Activated CD4-positive, alpha-beta T cell treated with anti-CD3 and anti-CD28 coated beads for 36 hours (primary cell): ENCODE measurements around the gene KRT83. TPM values are rescaled to one million over a fixed set of nuclear protein-coding genes. Genes with fewer than 3 reads are reported as not detected.
A peak's percentile ranks its signal among the peaks of the same experiment; 100 is the strongest.
"Not testable (repeated sequence)": the region's sequence is repeated elsewhere in the genome, so short reads cannot be mapped to it uniquely, and the experiment has no call there.

Source experiments
- ATAC-seq: fragments of 200-7000 bp; cut with Tn5 transposase; one replicate; pipeline ENCODE4 v1.10.0; 2021; ENCODE audit warnings: mild to moderate bottlenecking, moderate library complexity
- CTCF ChIA-PET: fragments of 350-600 bp; sonication (Branson Sonifier 250); formaldehyde crosslinking; loops from one replicate; lab custom pipeline; 2021; ENCODE audit warnings: antibody characterized with exemption; lab: Charles Lee
- POLR2A ChIA-PET: fragments of 350-600 bp; sonication (Branson Sonifier 250); formaldehyde crosslinking; loops from one replicate; lab custom pipeline; 2021; ENCODE audit warnings: antibody characterized with exemption, inconsistent platforms; lab: Charles Lee
- DNase-seq: peaks from one replicate; pipeline ENCODE4 v3.0.0-alpha.2; 2020
- H3K27ac Mint-ChIP-seq: one replicate; pipeline ENCODE4 v1.8.0; 2021; ENCODE audit warnings: mixed read lengths
- H3K27me3 Mint-ChIP-seq: one replicate; pipeline ENCODE4 v1.8.0; 2021; ENCODE audit warnings: mixed read lengths
- H3K36me3 Mint-ChIP-seq: one replicate; pipeline ENCODE4 v1.8.0; 2021; ENCODE audit warnings: low read depth, mixed read lengths
- H3K4me1 Mint-ChIP-seq: one replicate; pipeline ENCODE4 v1.8.0; 2021; ENCODE audit warnings: mixed read lengths
- H3K4me3 Mint-ChIP-seq: one replicate; pipeline ENCODE4 v1.8.0; 2021; ENCODE audit warnings: mild to moderate bottlenecking, moderate library complexity, mixed read lengths
- H3K9me3 Mint-ChIP-seq: one replicate; pipeline ENCODE4 v1.8.0; 2021; ENCODE audit warnings: low read depth, mixed read lengths
- intact Hi-C, 2 experiments: fragments of 100-400 bp; cut with DNase I in 1 of 2; cut with micrococcal nuclease in 1 of 2; formaldehyde crosslinking; loops; one replicate each; pipeline versions ENCODE4 v1.14.2 to v1.15.1; 2022 to 2024; cut with DNase I, micrococcal nuclease
- total RNA-seq, 2 experiments: library from RNA; stranded (reverse); gene quantifications; one replicate each; pipeline ENCODE4 v1.2.3, GENCODE V29; 2021

Gene KRT83
- total RNA-seq, 2 experiments from 2014 or later = not detected

GRCh38 chr12:52307836-52308805 is 13.1 kb downstream of the KRT83 start:
- Mint-ChIP-seq H3K9me3 (no peaks in the 10 kb centered on the region), H3K27ac (no peak overlapping the region), H3K4me1 (peaks cover 16% of the 10 kb centered on the region), H3K27me3 (peaks cover 51% of the 10 kb centered on the region), H3K36me3 (no peaks in the 10 kb centered on the region), H3K4me3 (peak overlapping the region; percentile 26)
- CTCF ChIA-PET = interaction anchor here (0.5 to 2.3 kb wide), 10 partner anchors 8 to 421 kb away, joined by 3 to 10 read pairs (median 5); no protein-coding TSS in a partner anchor
- DNase-seq = peak; percentile 76
- intact Hi-C loops = no loop called here
- POLR2A ChIA-PET = no interaction called here
- peak; percentile 89 for ATAC-seq

- Mint-ChIP-seq H3K36me3 (no peaks in the 10 kb centered on the region), H3K4me1 (peaks cover 16% of the 10 kb centered on the region), H3K27me3 (peaks cover 45% of the 10 kb centered on the region), H3K27ac (no peak overlapping the region), H3K4me3 (no peak overlapping the region), H3K9me3 (no peaks in the 10 kb centered on the region)
- CTCF ChIA-PET = interaction anchor here (0.6 to 2.3 kb wide), 9 partner anchors 9 to 175 kb away, joined by 3 to 10 read pairs (median 5); no protein-coding TSS in a partner anchor
- no peak for ATAC-seq
- no peak for DNase-seq
- intact Hi-C loops = no loop called here
- POLR2A ChIA-PET = interaction anchor here (0.5 to 0.6 kb wide), 2 partner anchors 588 to 729 kb away, joined by 4 to 9 read pairs; no protein-coding TSS in a partner anchor
These were observed 14.5 kb downstream of the KRT83 start for GRCh38 chr12:52306731-52307130.

- no peak for DNase-seq
- Mint-ChIP-seq H3K27me3 (peaks cover 42% of the 10 kb centered on the region), H3K9me3 (no peaks in the 10 kb centered on the region), H3K4me3 (no peak overlapping the region), H3K4me1 (peaks cover 16% of the 10 kb centered on the region), H3K27ac (no peak overlapping the region), H3K36me3 (no peaks in the 10 kb centered on the region)
- ChIA-PET POLR2A (interaction anchor here (0.6 kb wide), 1 partner anchor 729 kb away, joined by 9 read pairs; no protein-coding TSS in a partner anchor), CTCF (interaction anchor here (0.6 to 2.3 kb wide), 6 partner anchors 10 to 176 kb away, joined by 3 to 10 read pairs (median 6); no protein-coding TSS in a partner anchor)
- intact Hi-C loops = no loop called here
- no peak for ATAC-seq
These were observed 15.1 kb downstream of the KRT83 start for GRCh38 chr12:52305921-52306705.

- intact Hi-C loops = not testable (repeated sequence)
- peak; percentile 58 for ATAC-seq
These were observed 16.2 kb downstream of the KRT83 start for GRCh38 chr12:52304941-52305411.

GRCh38 chr12:52302242-52302914 is 18.8 kb downstream of the KRT83 start:
- DNase-seq, POLR2A ChIA-PET, H3K27ac Mint-ChIP-seq, H3K9me3 Mint-ChIP-seq, CTCF ChIA-PET, H3K36me3 Mint-ChIP-seq, ATAC-seq, intact Hi-C loops, H3K4me3 Mint-ChIP-seq: not testable (repeated sequence)
- peaks cover 11% of the 10 kb centered on the region for H3K4me1 Mint-ChIP-seq
- peaks cover 22% of the 10 kb centered on the region for H3K27me3 Mint-ChIP-seq

More at GRCh38 chr12:52304941-52305411, 16.2 kb downstream of the KRT83 start:
- CTCF ChIA-PET, H3K36me3 Mint-ChIP-seq, H3K27ac Mint-ChIP-seq, H3K4me3 Mint-ChIP-seq, H3K9me3 Mint-ChIP-seq, POLR2A ChIA-PET: not testable (repeated sequence)
- Mint-ChIP-seq H3K4me1 (peaks cover 16% of the 10 kb centered on the region), H3K27me3 (peaks cover 38% of the 10 kb centered on the region)
- peak; percentile 31 for DNase-seq

GRCh38 chr12:52301721-52302120 is 19.5 kb downstream of the KRT83 start:
- intact Hi-C loops, ATAC-seq, POLR2A ChIA-PET, H3K4me3 Mint-ChIP-seq, H3K36me3 Mint-ChIP-seq, H3K9me3 Mint-ChIP-seq, CTCF ChIA-PET, H3K27ac Mint-ChIP-seq, DNase-seq: not testable (repeated sequence)
- Mint-ChIP-seq H3K27me3 (peaks cover 18% of the 10 kb centered on the region), H3K4me1 (peaks cover 11% of the 10 kb centered on the region)

- intact Hi-C loops = no loop called here
- Mint-ChIP-seq H3K27me3 (peaks cover 16% of the 10 kb centered on the region), H3K9me3 (no peaks in the 10 kb centered on the region), H3K27ac (no peak overlapping the region), H3K4me1 (peaks cover 11% of the 10 kb centered on the region), H3K36me3 (no peaks in the 10 kb centered on the region), H3K4me3 (no peak overlapping the region)
- ChIA-PET POLR2A (no interaction called here), CTCF (no interaction called here)
- DNase-seq (no peak), ATAC-seq (no peak)
These were observed 20.2 kb downstream of the KRT83 start for GRCh38 chr12:52300796-52301691.

GRCh38 chr12:52298677-52299190 is 22.5 kb downstream of the KRT83 start:
- CTCF ChIA-PET = interaction anchor here (1.6 kb wide), 1 partner anchor 29 kb away, joined by 3 read pairs; no protein-coding TSS in a partner anchor
- ATAC-seq (no peak), DNase-seq (no peak)
- no peaks in the 10 kb centered on the region for H3K9me3 Mint-ChIP-seq
- POLR2A ChIA-PET = no interaction called here
- H3K36me3 Mint-ChIP-seq = no peaks in the 10 kb centered on the region
- no peak overlapping the region for H3K4me3 Mint-ChIP-seq
- intact Hi-C loops = no loop called here
- H3K27me3 Mint-ChIP-seq = peaks cover 12% of the 10 kb centered on the region
- H3K27ac Mint-ChIP-seq = no peak overlapping the region
- H3K4me1 Mint-ChIP-seq = no peaks in the 10 kb centered on the region

GRCh38 chr12:52296572-52297215 is 24.5 kb downstream of the KRT83 start:
- Mint-ChIP-seq H3K27me3 (peaks cover 15% of the 10 kb centered on the region), H3K4me1 (no peaks in the 10 kb centered on the region), H3K9me3 (no peaks in the 10 kb centered on the region), H3K36me3 (no peaks in the 10 kb centered on the region), H3K27ac (no peak overlapping the region), H3K4me3 (no peak overlapping the region)
- ChIA-PET CTCF (interaction anchor here (1.0 kb wide), 1 partner anchor 31 kb away, joined by 3 read pairs; no protein-coding TSS in a partner anchor), POLR2A (no interaction called here)
- DNase-seq (no peak), ATAC-seq (no peak)
- intact Hi-C loops = no loop called here
